ENCODE results near the gene UBR4. TPM values are rescaled to one million over a fixed set of nuclear protein-coding genes. Genes with fewer than 3 reads are reported as not detected.

Gene UBR4
- total RNA-seq, 2 donors from 2014 or later: 148 to 151 TPM

- no peaks in the 10 kb centered on the region for H3K4me1 Mint-ChIP-seq
- Histone ChIP-seq H3K9me3 (ENCODE audit: control insufficient read depth, low read length) (no peaks in the 10 kb centered on the region), H3K27ac (ENCODE audit: low read depth, low read length) (no peak overlapping the region), H3K27me3 (ENCODE audit: control insufficient read depth, insufficient read depth, low read length, poor library complexity, severe bottlenecking) (no peaks in the 10 kb centered on the region), H3K4me1 (ENCODE audit: control insufficient read depth, insufficient read depth, low read length) (no peaks in the 10 kb centered on the region), H3K36me3 (ENCODE audit: control insufficient read depth, insufficient read depth, low read length) (no peaks in the 10 kb centered on the region), H3K4me3 (ENCODE audit: low read length) (no peak overlapping the region), H3K9ac (ENCODE audit: extremely low read depth, low read length, poor library complexity, severe bottlenecking) (no peak overlapping the region)
- TF ChIP-seq CTCF (conservative IDR thresholded peaks at IDR 0.05): no peak
- H3K4me3 Mint-ChIP-seq: no peak overlapping the region
- peaks cover 3% of the 10 kb centered on the region for H3K36me3 Mint-ChIP-seq (ENCODE audit: low read depth)
- DNase-seq: no peak
- H3K9me3 Mint-ChIP-seq: peaks cover 14% of the 10 kb centered on the region
- WGBS, 2 experiments (ENCODE audit: insufficient coverage in 1 of 2, insufficient read length in 1 of 2): 82 to 95% methylated on average over 2 to 4 of the region's 4 CpGs
- no peaks in the 10 kb centered on the region for H3K27me3 Mint-ChIP-seq (ENCODE audit: insufficient read depth)
- no peak overlapping the region for H3K27ac Mint-ChIP-seq
Observed at GRCh38 chr1:19059773-19060172, 150.3 kb downstream of the UBR4 start.

- Histone ChIP-seq H3K27ac (ENCODE audit: low read depth, low read length) (no peak overlapping the region), H3K4me1 (ENCODE audit: control insufficient read depth, insufficient read depth, low read length) (peaks cover 2% of the 10 kb centered on the region), H3K36me3 (ENCODE audit: control insufficient read depth, insufficient read depth, low read length) (no peaks in the 10 kb centered on the region), H3K9ac (ENCODE audit: extremely low read depth, low read length, poor library complexity, severe bottlenecking) (no peak overlapping the region), H3K27me3 (ENCODE audit: control insufficient read depth, insufficient read depth, low read length, poor library complexity, severe bottlenecking) (no peaks in the 10 kb centered on the region), H3K4me3 (ENCODE audit: low read length) (no peak overlapping the region), H3K9me3 (ENCODE audit: control insufficient read depth, low read length) (no peaks in the 10 kb centered on the region)
- peaks cover 3% of the 10 kb centered on the region for H3K36me3 Mint-ChIP-seq (ENCODE audit: low read depth)
- no peak for TF ChIP-seq CTCF (conservative IDR thresholded peaks at IDR 0.05)
- no peak overlapping the region for H3K4me3 Mint-ChIP-seq
- 75 to 78% methylated on average over 5 to 8 of the region's 8 CpGs for WGBS, 2 experiments (ENCODE audit: insufficient coverage in 1 of 2, insufficient read length in 1 of 2)
- no peaks in the 10 kb centered on the region for H3K4me1 Mint-ChIP-seq
- no peak overlapping the region for H3K27ac Mint-ChIP-seq
- peaks cover 14% of the 10 kb centered on the region for H3K9me3 Mint-ChIP-seq
- peak; percentile 69 for DNase-seq
- no peaks in the 10 kb centered on the region for H3K27me3 Mint-ChIP-seq (ENCODE audit: insufficient read depth)
Observed at GRCh38 chr1:19058476-19058797, 151.6 kb downstream of the UBR4 start.

- Histone ChIP-seq H3K9ac (ENCODE audit: extremely low read depth, low read length, poor library complexity, severe bottlenecking) (no peak overlapping the region), H3K4me3 (ENCODE audit: low read length) (no peak overlapping the region), H3K27ac (ENCODE audit: low read depth, low read length) (no peak overlapping the region), H3K4me1 (ENCODE audit: control insufficient read depth, insufficient read depth, low read length) (peaks cover 2% of the 10 kb centered on the region), H3K9me3 (ENCODE audit: control insufficient read depth, low read length) (no peaks in the 10 kb centered on the region), H3K27me3 (ENCODE audit: control insufficient read depth, insufficient read depth, low read length, poor library complexity, severe bottlenecking) (no peaks in the 10 kb centered on the region), H3K36me3 (ENCODE audit: control insufficient read depth, insufficient read depth, low read length) (no peaks in the 10 kb centered on the region)
- H3K36me3 Mint-ChIP-seq (ENCODE audit: low read depth): peaks cover 3% of the 10 kb centered on the region
- no peak overlapping the region for H3K27ac Mint-ChIP-seq
- no peak overlapping the region for H3K4me3 Mint-ChIP-seq
- no peaks in the 10 kb centered on the region for H3K27me3 Mint-ChIP-seq (ENCODE audit: insufficient read depth)
- WGBS, 2 experiments (ENCODE audit: insufficient coverage in 1 of 2, insufficient read length in 1 of 2): 83% methylated on average over 6 to 14 of the region's 15 CpGs
- H3K9me3 Mint-ChIP-seq: peaks cover 14% of the 10 kb centered on the region
- no peak for DNase-seq
- no peaks in the 10 kb centered on the region for H3K4me1 Mint-ChIP-seq
- no peak for TF ChIP-seq CTCF (conservative IDR thresholded peaks at IDR 0.05)
Observed at GRCh38 chr1:19057784-19058475, 152.1 kb downstream of the UBR4 start.
